Measurements from ENCODE around the gene C1orf74.
A peak's percentile ranks its signal among the peaks of the same experiment; 100 is the strongest.

The C1orf74 gene

GRCh38 chr1:209784265-209785169, at the start of gene C1orf74:
TSS of gene C1orf74 (minus strand) at chr1:209784559. CDS start at chr1:209783634, 925 bp downstream.
- peak; percentile 98 to 99 for ATAC-seq

- ATAC-seq = no peak
Measured at GRCh38 chr1:209831615-209832014, 47.3 kb upstream of the C1orf74 start.

DNA sequence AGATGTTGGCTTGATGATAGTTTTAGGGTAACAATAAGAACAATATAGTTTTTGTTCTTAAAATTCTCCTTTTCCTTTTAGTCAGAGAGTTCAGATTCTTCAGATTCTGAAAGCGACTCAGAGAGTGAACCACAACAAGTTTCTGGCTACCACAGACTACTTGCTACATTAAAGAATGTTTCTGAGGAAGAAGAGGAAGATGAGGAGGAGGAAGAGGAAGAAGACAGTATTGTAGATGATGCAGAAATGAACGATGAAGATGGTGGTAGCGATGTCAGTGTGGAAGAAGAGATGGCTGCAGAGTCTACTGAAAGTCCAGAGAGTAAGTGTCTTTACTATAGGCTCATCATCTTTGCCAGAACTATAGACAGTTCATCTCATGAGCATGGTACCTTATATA, 46.4 kb upstream of the C1orf74 start:
- no peak for ATAC-seq

DNA sequence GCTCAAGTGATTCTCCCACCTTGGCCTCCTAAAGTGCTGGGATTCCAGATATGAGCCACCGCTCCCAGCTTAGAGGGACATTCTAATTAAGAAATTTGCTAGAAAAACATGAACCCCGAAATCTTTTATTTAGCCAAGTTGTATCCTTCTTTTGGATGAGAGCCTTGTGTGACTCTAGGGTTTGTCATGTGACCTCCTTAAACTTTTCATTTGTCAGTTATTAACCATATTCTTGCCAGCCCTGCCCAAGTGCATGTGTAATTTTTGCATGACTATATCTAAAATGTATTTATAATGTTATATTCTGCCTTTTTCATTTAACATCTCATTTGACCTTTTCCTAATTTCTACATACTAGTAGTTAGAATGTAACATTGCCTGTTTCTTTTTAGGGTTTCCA, 45.4 kb upstream of the C1orf74 start:
- no peak for ATAC-seq

DNA sequence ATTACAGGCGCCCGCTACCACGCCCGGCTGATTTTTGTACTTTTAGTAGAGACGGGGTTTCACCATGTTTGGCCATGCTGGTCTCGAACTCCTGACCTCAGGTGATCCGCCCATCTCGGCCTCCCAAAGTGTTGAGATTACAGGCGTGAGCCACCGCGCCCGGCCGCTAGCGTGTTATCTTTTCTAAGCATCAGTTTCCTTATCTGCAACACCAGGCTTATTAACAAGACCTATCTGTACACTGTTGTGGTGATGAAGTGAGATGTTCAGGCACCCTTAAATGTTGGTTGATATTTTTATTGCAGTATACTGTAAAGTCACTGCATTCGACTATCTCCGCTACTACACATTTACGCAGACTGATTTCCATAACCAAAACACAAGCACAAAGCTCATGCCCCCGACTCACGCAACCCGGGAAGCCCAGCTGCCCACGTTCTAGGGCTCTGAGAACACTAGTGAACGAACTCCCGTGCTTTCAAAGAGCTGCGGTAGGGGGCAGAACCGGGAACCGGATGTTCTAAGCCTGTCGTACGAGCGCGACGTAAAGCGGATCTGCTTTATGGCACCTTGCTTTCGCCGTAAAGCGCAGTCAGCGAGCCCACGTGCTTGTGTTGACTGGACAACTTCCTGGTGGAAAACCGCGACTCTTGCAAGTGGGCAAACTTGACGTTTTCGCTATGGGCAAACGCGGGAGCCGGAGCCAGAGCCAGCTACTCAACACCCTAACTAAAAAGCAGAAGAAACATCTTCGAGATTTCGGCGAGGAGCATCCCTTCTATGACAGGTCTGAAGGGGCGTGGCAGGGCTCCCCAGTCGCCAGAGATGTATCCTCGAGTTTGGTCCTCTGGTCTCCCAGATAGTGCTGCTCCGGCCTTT, 43.3 kb upstream of the C1orf74 start, which contains the start of gene UTP25:
TSS of gene UTP25 (plus strand) at position 589 of the 879 bp plus-strand sequence. CDS start at position 681, 92 bp downstream.
- ATAC-seq = peak; percentile 89 to 91

DNA sequence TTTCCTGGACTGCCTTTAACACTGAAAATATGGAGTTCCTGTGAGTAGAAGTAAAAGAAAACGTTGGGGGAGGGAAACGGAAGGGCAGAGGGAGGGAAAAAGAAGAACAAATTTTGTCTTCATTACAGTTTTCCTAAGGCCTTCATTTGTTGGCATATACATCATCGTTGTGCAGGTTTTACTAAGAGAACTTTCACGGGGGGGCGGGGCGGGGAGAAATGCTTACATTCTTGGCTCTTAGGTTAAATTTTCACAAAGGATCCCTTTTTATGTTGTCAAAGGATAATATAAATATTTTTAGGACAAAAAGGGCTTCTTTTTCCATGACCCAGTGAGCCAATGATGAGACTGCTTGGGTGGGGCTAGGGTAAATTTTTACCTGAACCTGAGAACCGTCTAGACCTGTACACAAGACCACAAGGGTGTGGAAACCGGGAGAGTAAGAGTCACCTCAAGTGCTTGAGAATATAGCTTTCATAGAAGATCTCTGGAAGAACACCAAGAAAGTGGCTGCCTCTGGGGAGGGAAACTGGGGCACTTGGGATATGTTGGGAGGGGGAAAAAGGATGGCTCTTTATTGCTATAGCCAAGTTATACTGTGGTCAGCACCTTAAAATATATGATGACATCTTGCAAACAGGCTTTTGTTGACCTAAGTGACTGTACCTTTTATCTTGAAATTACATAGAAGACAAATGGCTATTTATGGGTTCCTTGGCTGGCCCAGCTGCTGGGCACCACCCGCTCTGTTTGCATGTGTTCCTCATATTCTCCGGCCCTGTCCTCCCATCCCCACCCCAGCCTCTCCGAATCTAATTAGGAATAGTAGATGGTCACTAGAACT, 41.5 kb upstream of the C1orf74 start:
- ATAC-seq = no peak

- peak in 1 of 2 donors; percentile 36 for ATAC-seq
Measured at GRCh38 chr1:209823143-209824041, 39.0 kb upstream of the C1orf74 start.

DNA sequence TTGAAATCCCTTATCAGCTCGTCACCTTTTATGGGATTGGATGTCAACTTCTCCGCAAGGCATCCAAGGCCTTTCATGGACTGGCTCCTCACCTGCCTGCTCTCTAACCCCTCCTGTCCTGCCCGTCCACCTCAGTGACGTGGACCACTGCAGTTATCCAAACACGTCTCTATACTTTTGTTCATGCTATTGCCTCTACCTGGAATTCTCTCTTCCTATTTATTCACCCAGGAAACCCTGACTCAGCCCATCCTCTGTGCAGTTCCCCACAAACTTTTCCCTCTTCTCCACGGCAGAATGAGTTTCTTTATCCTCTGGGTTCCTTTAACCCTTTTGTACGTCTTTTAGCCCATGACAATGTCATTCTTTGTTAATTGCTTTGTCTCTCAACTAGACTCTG, 38.3 kb upstream of the C1orf74 start:
- no peak for ATAC-seq

- no peak for ATAC-seq
Measured at GRCh38 chr1:209820986-209821385, 36.6 kb upstream of the C1orf74 start.

- ATAC-seq = no peak
Measured at GRCh38 chr1:209819058-209819457, 34.7 kb upstream of the C1orf74 start.

DNA sequence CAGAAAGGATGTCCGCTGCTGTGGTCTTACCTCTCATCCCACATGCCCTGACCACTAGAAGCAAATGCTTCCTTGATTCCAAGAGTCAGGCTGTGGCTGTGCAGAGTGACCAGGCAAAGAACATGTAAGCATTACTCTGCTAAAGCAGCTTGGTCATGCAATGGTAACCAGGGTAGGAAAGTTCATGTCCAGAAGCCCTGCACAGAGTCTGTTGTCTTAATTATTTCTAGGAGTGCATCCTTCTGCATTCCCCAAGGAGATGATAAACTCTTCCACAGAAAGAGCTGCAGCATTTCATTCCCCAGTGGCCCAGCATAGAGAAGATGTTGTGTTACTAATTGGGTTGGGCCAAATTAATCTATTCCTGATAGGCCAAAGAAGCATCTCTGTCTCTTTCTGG, 33.3 kb upstream of the C1orf74 start:
- ATAC-seq = no peak

- no peak for ATAC-seq
Measured at GRCh38 chr1:209816923-209817322, 32.6 kb upstream of the C1orf74 start.

DNA sequence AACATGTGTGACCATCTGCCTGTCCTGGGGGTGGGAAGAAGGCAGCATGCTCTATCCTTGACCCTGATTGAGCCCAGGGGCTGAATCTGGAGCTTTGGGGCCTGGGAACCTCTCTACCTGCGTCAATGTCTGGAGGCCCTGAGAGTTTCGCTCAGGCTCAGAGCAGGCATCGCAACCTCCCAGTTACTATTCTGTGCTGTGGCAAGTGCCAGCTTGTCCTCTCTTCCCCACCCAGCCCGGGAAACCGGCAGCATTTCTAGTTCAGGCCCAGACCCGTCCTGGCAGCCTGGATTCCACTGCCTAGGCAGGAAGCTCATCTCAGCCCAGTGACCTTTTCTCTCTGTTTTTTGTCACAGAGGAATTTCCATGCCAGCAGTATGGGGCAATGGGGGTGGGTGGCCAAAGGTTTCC, 31.6 kb upstream of the C1orf74 start:
- no peak for ATAC-seq

- ATAC-seq = no peak
Measured at GRCh38 chr1:209815490-209815889, 31.1 kb upstream of the C1orf74 start.

DNA sequence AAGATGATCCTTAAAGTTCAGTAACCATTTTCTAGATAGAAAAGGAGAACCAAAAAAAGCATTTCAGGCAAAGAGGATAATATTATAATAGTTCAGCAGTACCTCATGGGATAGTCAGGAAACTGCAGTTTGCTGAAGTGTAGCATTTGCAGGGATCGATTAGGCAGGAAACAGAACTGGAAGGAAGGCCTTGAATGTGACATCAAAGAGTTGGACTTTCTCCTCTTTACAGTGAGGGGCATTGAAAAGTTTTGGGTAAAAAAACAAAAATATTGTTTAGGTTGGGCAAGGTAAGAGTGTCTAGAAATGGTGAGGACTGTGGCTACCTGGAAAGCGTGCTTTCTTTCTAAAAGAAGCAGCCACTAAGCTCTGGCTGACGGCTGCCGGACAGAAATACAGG, 29.5 kb upstream of the C1orf74 start:
- no peak for ATAC-seq

GRCh38 chr1:209810783-209811182, 26.4 kb upstream of the C1orf74 start:
- no peak for ATAC-seq

DNA sequence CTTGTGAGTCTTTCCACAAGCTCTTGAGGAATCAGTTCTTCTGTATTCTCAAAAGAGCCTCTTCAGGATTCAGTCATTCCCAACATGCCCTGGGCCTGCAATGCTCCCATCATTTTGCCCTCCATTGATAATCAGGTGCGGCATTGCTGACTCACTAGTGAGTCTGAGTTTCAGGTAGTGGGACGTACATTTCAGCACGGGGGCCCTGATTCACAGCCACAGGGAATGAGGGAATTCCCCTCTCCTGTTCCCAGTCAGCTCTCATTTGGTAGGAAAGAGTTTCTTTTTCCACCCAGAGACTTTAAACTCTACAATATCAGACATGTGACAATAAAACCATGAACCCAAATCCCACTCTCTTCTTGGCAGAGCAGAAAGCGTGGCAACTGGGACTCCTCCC, 25.3 kb upstream of the C1orf74 start:
- ATAC-seq = no peak

- no peak for ATAC-seq
Measured at GRCh38 chr1:209808059-209808581, 23.8 kb upstream of the C1orf74 start.

GRCh38 chr1:209807509-209807908, 23.1 kb upstream of the C1orf74 start:
- no peak for ATAC-seq

DNA sequence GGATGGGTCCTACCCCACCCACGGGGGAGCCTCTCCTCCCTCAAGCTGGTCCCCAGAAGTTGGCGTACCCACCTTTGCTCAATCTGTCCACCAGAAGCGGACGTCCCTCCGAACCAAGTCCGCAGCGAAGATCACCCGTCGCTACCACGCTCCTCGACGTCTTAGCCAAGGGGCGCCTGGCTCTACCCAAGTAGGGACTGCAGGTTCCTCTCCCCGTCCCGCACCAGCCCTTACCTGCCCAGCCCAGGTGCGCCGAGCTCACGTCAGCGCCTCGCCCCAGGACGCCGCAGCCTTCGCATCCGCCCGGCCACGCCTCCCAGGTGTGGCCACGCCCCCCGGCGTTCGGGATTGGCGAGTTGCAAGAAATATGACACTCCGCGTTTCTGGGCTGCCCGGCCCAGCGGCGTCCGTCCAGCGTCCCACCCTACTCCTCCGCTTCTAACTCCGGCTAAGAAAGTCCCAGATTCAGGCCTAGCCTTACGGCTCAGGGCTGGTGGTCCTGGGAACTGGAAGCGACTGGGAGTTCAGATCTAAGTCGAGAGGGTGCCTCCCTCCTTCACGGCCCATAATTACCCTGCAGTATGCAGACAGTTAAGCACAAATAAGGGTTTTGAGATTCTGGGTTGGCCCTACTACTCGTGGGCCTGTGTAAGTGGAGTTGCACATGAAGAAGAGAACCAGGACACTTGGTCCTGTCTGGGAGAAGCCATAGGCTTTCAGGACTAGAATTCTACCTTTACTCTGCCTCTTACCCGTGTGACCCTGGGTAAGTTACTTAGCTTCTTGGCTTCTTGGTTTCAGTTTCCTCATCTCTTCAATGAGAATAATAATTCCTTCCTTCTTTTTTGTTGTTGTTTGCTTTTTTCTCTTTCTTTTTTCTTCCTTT, 21.8 kb upstream of the C1orf74 start, which contains the start of gene IRF6:
TSS of gene IRF6 (minus strand) at position 268 of the 886 bp plus-strand sequence. CDS start 4,729 bp downstream, outside the sequence.
- ATAC-seq = peak; percentile 72 to 78

All from activated CD4-positive, CD25-positive, alpha-beta regulatory T cell treated with anti-CD3 and anti-CD28 coated beads, Interleukin-2, amount 50 U/mL, for 24 hours (primary cell).